Esophagus (tissue), 2 donors: ENCODE measurements around the gene CACNA2D1. TPM values are rescaled to one million over a fixed set of nuclear protein-coding genes. Genes with fewer than 3 reads are reported as not detected.

ENCODE experiments used
- H3K27ac ChIP-seq, 2 donors: one replicate each; pipeline ENCODE4 v1.5.1; 2013; ENCODE audit warnings: low read depth in 2 of 2, mild to moderate bottlenecking in 2 of 2, inconsistent platforms in 1 of 2, low read length in 1 of 2, moderate library complexity in 1 of 2
- H3K27me3 ChIP-seq, 2 donors: one replicate each; pipeline ENCODE4 v1.6.1; 2013; ENCODE audit warnings: low read length in 2 of 2, control low read depth in 1 of 2, mild to moderate bottlenecking in 1 of 2; ENCODE audit not compliant: insufficient read depth in 2 of 2, control insufficient read depth in 1 of 2
- H3K36me3 ChIP-seq, 2 donors: one replicate each; pipeline ENCODE4 v1.6.1; 2013; ENCODE audit warnings: low read length in 1 of 2; ENCODE audit not compliant: control insufficient read depth in 2 of 2, insufficient read depth in 2 of 2
- H3K4me1 ChIP-seq, 2 donors: one replicate each; pipeline ENCODE4 v1.6.1; 2013; ENCODE audit warnings: low read length in 1 of 2; ENCODE audit not compliant: control insufficient read depth in 2 of 2, insufficient read depth in 2 of 2
- H3K4me3 ChIP-seq, 2 donors: one replicate each; pipeline ENCODE4 v1.5.1; 2013; ENCODE audit warnings: low read length in 2 of 2, mild to moderate bottlenecking in 2 of 2, low read depth in 1 of 2, moderate library complexity in 1 of 2
- H3K9me3 ChIP-seq, 2 donors: one replicate each; pipeline ENCODE4 v1.6.1; 2013; ENCODE audit warnings: mild to moderate bottlenecking in 2 of 2, low read depth in 1 of 2, low read length in 1 of 2, moderate library complexity in 1 of 2; ENCODE audit not compliant: control insufficient read depth in 2 of 2, insufficient read depth in 1 of 2
- WGBS, 2 donors: extraction: QIAGEN DNeasy Blood & Tissue Kit; methylation state at CpG; one replicate each; pipeline ENCODE4 v1.1.7; 2013; 5-methylcytosine and 5-hydroxymethylcytosine counted together
- polyA plus RNA-seq, 2 donors: library from polyadenylated mRNA; stranded (reverse); fragments of 200-250 nt; gene quantifications; one replicate each; pipeline ENCODE4 v1.2.3, GENCODE V29; 2013
- donor health status: healthy with polysubstance abuse.
- donor health status: Bipolar disorder and iron deficiency.

The CACNA2D1 gene
- polyA plus RNA-seq, 2 donors: 0.90 to 1.3 TPM

GRCh38 chr7:82235713-82236112 is 207.9 kb downstream of the CACNA2D1 start:
- Histone ChIP-seq H3K4me1 (no peaks in the 10 kb centered on the region), H3K27ac (no peak overlapping the region), H3K27me3 (no peaks in the 10 kb centered on the region), H3K4me3 (no peak overlapping the region), H3K9me3 (no peaks in the 10 kb centered on the region), H3K36me3 (no peaks in the 10 kb centered on the region)
- 79 to 91% methylated on average over 2 of the region's 2 CpGs for WGBS, 2 donors

GRCh38 chr7:82234457-82235049 is 209.0 kb downstream of the CACNA2D1 start:
- H3K27ac ChIP-seq: no peak overlapping the region

GRCh38 chr7:82230811-82231581 is 212.6 kb downstream of the CACNA2D1 start:
- H3K4me1 ChIP-seq: no peaks in the 10 kb centered on the region
- no peak overlapping the region for H3K27ac ChIP-seq
- no peaks in the 10 kb centered on the region for H3K9me3 ChIP-seq
- no peak overlapping the region for H3K4me3 ChIP-seq
- 78 to 85% methylated on average over 3 of the region's 3 CpGs for WGBS, 2 donors
- no peaks in the 10 kb centered on the region for H3K36me3 ChIP-seq
- no peaks in the 10 kb centered on the region for H3K27me3 ChIP-seq

More at GRCh38 chr7:82234457-82235049, 209.0 kb downstream of the CACNA2D1 start:
- H3K9me3 ChIP-seq: no peaks in the 10 kb centered on the region
- no peaks in the 10 kb centered on the region for H3K4me1 ChIP-seq
- no peak overlapping the region for H3K4me3 ChIP-seq
- H3K27me3 ChIP-seq: no peaks in the 10 kb centered on the region
- WGBS, 2 donors: 44% methylated on average over 4 of the region's 4 CpGs
- H3K36me3 ChIP-seq: no peaks in the 10 kb centered on the region

GRCh38 chr7:82229164-82229563 is 214.4 kb downstream of the CACNA2D1 start:
- 87 to 90% methylated on average over 2 of the region's 2 CpGs for WGBS, 2 donors

GRCh38 chr7:82226191-82226590 is 217.4 kb downstream of the CACNA2D1 start:
- WGBS, 2 donors: 92 to 97% methylated on average over 3 of the region's 3 CpGs
- Histone ChIP-seq H3K27me3 (no peaks in the 10 kb centered on the region), H3K4me1 (no peaks in the 10 kb centered on the region), H3K9me3 (no peaks in the 10 kb centered on the region), H3K27ac (no peak overlapping the region), H3K36me3 (no peaks in the 10 kb centered on the region), H3K4me3 (no peak overlapping the region)

More at GRCh38 chr7:82229164-82229563, 214.4 kb downstream of the CACNA2D1 start:
- Histone ChIP-seq H3K36me3 (no peaks in the 10 kb centered on the region), H3K27me3 (no peaks in the 10 kb centered on the region), H3K9me3 (no peaks in the 10 kb centered on the region), H3K27ac (no peak overlapping the region), H3K4me1 (no peaks in the 10 kb centered on the region), H3K4me3 (no peak overlapping the region)

GRCh38 chr7:82224529-82224928 is 219.0 kb downstream of the CACNA2D1 start:
- 84 to 90% methylated on average over 6 of the region's 6 CpGs for WGBS, 2 donors

GRCh38 chr7:82223580-82223979 is 220.0 kb downstream of the CACNA2D1 start:
- Histone ChIP-seq H3K27me3 (no peaks in the 10 kb centered on the region), H3K27ac (no peak overlapping the region), H3K4me1 (no peaks in the 10 kb centered on the region), H3K36me3 (no peaks in the 10 kb centered on the region), H3K9me3 (no peaks in the 10 kb centered on the region), H3K4me3 (no peak overlapping the region)
- WGBS, 2 donors: 75 to 77% methylated on average over 3 of the region's 3 CpGs

More at GRCh38 chr7:82224529-82224928, 219.0 kb downstream of the CACNA2D1 start:
- Histone ChIP-seq H3K4me1 (no peaks in the 10 kb centered on the region), H3K27ac (no peak overlapping the region), H3K9me3 (no peaks in the 10 kb centered on the region), H3K4me3 (no peak overlapping the region), H3K27me3 (no peaks in the 10 kb centered on the region), H3K36me3 (no peaks in the 10 kb centered on the region)

- H3K9me3 ChIP-seq: no peaks in the 10 kb centered on the region
- H3K27me3 ChIP-seq: no peaks in the 10 kb centered on the region
- WGBS, 2 donors: 91 to 92% methylated on average over 9 of the region's 9 CpGs
- no peak overlapping the region for H3K27ac ChIP-seq
- no peaks in the 10 kb centered on the region for H3K4me1 ChIP-seq
- H3K4me3 ChIP-seq: no peak overlapping the region
- no peaks in the 10 kb centered on the region for H3K36me3 ChIP-seq
These were observed 222.4 kb downstream of the CACNA2D1 start for GRCh38 chr7:82221152-82221674.

- H3K27ac ChIP-seq: no peak overlapping the region
- H3K27me3 ChIP-seq: no peaks in the 10 kb centered on the region
- no peaks in the 10 kb centered on the region for H3K4me1 ChIP-seq
These were observed 231.1 kb downstream of the CACNA2D1 start for GRCh38 chr7:82212466-82212865.

More at GRCh38 chr7:82212466-82212865, 231.1 kb downstream of the CACNA2D1 start:
- no peaks in the 10 kb centered on the region for H3K9me3 ChIP-seq
- no peak overlapping the region for H3K4me3 ChIP-seq
- H3K36me3 ChIP-seq: no peaks in the 10 kb centered on the region
